HG02571 (cell line): ENCODE data around the gene ATL3.
"Not testable (repeated sequence)": the region's sequence is repeated elsewhere in the genome, so short reads cannot be mapped to it uniquely, and the experiment has no call there.

ENCODE experiments used
- ATAC-seq: cut with Tn5 transposase; IDR thresholded peaks from one replicate; pipeline ENCODE4 v1.9.1; 2021; ENCODE audit warnings: mild to moderate bottlenecking, moderate library complexity; ENCODE audit not compliant: unreplicated experiment

ATL3 gene

DNA sequence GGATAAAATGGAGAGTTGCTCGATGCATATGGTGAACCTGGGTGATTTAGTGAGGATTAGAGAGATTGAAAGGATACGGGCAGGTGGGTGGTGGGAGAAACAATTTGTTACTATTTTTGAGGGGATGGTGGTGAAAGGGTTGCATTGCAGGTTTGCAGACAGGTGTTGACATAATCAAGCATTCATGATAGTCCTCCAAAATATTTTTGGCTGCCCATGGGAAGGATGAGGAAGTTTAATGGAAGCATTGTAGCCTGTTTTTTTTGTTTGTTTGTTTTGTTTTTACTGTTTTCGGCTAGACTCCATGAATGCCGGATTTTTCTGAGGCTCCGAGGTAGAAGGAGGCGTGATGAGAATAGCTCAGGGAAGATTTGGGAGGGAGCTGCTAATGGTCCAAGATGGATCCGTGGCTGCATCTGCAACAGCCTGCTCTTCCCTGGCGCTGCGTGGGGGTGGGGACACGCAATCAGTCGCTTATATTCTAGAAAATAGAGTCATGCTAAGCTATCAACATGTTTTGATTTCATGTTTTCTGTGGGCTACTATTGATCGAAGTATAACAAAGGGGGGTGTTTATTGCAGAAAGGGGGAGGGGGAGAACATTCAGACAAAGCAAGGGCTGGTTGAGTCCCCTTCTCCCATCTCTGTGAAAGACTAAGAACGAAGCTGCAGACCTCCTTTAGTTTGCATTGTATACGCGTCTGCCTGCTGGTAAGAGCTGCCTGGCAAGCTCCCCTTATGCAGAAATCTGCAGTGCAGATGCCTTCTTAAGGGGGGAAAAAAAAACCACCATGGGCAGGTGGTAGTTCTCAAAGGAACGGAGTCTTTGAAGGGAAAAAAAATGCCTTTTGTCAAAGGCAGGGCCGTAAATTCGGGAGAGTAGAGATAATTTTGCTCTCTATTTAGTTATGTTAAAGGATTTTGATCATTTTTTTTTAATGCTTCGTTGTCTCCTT, 11.2 kb upstream of the ATL3 start:
- no peak for ATAC-seq

DNA sequence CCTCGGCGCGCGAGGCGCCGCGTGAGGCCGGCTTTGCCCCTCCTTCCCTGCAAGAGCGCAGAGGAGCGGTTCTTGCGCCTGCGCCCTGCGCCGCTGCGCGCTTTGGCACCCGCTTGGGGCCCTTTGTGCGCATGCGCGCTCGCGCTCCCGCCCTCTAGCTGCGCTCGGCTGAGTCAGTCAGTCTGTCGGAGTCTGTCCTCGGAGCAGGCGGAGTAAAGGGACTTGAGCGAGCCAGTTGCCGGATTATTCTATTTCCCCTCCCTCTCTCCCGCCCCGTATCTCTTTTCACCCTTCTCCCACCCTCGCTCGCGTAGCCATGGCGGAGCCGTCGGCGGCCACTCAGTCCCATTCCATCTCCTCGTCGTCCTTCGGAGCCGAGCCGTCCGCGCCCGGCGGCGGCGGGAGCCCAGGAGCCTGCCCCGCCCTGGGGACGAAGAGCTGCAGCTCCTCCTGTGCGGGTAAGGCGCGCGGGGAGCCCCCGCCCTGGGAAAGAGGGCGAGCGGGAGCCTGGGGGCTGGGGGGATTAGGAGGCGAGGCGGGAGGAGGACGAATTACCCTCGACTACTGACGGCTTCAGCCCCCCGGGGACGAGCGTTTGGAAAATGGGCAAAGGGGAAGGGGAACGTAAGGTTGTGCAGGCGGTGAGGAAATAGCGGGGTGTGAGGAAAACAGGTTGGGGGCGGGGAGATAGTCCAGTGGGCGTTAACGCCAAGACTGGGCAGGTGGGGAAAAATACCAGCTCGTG, 10.3 kb upstream of the ATL3 start, which contains the start of gene RTN3:
RTN3 (plus strand) TSS at position 180 of the 745 bp plus-strand sequence; CDS start at position 317, 137 bp downstream.
- peak; percentile 84 for ATAC-seq

DNA sequence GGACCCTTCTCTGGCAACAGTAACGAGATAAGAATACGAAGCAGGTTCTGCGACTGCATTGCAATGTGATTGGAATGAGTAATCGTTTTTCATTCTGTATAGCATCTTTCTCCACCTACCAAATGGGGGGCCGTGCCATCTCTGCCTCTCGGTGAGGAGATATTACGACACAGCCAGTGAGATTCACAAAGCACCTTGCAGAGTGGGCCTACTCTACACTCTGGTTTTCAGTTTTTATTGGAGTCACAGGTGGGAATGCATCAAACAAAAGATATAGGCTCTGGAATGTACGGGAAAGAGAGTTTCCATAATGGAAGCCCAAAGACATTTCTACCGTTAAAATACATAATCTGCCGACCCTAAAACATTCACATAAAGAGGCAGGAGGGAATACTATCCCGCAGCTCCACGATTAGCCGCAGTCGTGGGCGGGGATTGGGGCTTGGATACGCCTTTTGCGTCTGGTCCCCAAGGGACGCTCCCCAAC, 9.7 kb upstream of the ATL3 start:
- ATAC-seq, result no peak

DNA sequence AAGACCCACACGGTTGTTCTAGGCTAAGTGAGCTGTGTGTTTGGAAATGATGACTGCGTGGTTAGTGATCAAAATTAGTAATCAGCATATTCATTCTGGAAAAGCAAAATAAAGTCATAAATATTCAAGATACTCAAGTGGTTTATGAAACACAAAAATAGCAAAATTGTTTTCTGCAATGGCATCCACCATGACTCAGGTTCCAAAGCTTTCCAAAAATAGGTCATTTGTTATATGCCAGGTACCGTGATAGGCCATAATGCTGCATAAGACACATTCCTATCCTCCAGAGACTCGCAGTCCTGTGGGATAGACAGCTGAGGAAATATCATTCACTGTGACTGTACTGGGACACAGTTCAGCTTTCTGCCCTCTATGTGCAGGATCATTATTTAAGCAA, 2.4 kb upstream of the ATL3 start:
- no peak for ATAC-seq

DNA sequence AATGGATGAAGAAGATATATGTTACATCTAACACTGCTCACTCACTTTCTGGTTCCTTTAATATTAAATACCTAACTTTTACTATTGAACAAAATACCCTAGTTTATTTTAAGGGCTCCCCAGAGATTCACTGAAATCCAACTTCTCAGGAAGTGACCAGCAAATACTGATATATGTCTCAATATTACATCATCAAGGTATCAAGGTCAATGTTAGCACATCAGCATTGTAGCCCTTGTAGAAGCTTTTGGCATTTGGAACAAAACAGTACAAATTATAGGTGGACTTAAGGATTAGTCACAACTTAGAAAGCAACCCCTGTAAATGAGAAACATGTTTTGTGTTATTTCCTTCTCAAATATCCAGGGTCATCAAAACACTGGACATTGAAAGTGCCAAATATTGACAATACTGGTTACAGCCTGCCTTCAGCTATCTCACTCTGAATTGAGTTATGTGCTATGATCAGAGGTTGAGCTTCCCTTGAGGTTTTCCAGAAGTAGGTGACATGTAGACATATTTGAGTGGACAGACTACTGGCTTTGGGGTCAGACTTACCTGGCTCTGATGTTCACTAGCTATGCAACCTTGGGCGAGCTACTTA, 1.9 kb upstream of the ATL3 start:
- no peak for ATAC-seq

DNA sequence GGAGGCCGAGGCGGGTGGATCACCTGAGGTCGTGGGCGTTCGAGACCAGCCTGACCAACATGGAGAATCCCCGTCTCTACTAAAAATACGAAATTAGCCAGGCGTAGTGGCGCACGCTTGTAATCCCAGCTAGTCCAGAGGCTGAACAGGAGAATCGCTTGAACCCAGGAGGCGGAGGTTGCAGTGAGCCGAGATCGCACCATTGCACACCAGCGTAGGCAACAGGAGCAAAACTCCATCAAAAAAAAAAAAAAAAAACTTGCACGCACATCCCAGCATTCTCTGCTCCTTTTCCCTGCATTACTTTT, 934 bp upstream of the ATL3 start:
- ATAC-seq, result no peak

DNA sequence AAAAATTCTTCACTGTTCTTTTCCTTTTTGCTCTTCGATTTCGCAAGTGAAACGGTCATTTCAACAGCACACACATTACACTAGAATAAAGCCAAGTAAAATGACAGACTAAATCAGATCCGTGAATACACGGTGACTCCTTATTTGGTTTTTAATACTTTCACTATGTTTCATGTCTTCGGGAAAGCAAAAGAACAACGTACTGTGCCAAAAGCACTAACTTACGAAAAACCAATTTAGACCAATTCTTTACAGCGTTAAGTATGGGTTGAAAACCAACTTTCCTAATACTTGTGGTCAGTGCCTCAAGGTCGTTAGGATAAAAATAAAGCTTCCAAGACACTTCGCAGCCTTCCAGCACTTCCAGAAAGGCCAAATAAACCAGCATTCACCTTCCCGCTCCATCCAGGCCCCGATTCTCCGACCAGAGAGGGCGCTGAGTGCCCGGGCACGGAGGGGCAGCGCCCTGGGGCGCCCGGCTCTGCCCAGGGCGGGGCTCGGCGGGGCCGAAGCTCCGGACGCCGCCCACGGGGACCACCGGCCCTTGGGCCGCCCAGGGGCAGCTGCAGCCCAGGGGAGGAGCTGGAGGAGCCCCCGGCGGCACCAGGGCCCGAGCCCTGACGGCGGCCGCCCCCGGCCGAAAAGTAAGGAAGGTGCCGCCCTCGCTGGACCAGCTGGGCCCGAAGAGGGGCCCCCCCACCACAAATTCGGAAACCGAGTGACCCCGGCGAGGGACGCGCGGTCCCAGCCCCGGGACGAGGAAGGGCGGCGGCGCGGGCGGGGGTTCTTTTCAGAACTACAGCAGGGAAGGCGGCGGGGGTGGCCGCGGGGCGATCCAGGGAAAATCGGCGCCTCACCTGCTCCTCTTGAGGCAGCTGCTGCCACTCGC, 499 bp downstream of the ATL3 start:
- peak; percentile 40 for ATAC-seq

DNA sequence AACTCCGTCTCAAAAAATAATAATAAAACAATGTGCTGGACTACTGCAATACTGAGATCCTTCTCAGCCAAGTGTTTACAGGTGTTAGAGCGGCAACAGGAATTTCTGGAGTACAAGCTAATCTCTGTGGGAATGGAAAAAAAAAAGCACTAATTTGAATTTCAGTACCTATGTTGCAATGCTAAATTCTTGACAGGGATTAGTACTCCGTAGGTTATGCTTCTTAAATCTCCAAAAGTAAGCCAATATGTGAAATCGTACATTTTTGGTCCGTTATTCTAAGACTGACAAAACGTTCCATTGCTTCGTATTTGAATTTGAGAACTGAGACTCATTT, 1.1 kb downstream of the ATL3 start:
- no peak for ATAC-seq

DNA sequence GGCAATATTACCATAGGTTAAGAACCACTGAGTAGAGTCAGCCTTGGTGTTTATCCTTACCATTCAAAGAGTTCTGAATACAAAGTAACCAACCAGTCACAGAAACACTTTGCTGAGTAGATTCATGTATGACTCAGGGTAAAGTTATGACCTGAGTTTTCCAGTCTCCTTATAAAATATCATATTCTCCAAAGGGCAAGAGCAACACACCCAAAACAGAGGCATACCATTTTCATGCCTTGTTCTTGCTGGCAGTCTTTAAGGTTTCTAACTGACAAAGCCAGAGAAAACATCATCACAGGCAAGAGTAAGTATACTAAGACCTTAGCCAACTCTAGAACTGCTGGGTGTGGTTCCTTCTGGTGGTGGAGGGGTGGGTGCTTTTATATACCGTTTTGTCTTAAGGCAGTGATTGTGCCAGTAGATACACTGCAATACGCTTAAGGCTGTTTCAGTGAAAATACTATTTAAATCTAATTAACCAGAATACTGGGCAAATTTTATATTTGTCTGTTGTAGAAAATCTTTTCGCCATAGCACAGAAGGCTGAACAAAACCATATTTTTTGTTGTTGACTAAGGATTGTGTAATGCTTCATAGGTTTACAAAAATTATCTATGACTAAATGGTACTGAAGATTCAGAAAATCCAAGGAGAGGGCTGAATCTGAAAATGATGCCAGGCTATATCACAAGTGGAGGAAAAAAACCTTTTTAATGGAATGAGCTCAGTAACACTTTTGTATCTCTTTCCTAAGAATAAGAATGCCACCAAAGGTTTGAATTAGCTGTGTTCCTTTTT, 3.0 kb downstream of the ATL3 start:
- ATAC-seq, result no peak

DNA sequence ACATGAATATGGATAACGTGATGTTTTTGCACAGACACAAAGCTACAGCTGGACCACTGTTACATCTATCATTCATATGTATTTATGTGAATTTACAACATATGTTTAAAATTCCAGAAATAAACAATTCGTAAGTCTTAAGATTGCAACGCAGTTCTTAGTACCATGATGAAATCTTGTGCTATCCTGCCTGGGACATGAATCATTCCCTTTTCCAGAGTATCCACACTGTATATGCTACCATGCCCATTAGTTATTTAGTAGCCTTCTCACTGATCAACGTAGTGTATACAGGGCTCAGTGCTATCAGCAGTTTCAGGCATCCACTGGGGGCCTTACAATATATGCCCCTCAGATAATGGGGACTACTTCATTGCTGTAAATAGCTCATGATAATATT, 4.3 kb downstream of the ATL3 start:
- no peak for ATAC-seq

DNA sequence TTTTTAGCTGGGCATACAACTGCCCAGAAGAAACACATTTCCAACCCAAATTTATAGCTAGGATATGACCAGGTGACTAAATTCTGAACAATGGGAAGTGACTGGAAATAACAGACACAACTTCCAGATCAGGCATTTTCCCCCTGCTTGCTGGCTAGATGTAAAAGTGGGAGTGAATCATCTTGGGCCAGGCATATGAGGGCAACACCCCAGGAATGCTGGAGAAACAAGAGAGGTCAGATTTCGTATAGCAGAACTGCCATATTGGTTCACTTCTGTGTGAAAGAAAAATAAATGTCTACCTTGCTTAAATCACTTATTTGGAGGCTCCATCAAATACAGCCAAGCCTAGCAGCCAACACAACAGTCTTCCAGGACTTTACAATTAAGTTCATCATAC, 7.4 kb downstream of the ATL3 start:
- ATAC-seq, result no peak

DNA sequence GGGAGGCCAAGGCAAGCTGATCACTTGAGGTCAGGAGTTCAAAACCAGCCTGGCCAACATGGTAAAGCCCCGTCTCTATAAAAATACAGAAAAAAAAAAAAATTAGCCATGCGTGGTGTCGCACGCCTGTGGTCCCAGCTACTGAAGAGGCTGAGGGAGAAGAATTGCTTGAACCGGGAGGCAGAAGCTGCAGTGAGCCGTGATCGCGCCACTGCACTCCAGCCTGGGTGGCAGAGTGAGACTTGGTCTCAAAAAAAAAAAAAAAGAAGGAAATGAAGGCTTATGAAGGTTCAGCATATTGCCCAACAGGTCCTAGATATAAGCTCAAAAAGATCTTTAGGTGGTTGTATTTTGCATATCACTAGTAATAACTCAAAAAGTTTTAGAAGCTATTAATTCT, 10.2 kb downstream of the ATL3 start:
- no peak for ATAC-seq

DNA sequence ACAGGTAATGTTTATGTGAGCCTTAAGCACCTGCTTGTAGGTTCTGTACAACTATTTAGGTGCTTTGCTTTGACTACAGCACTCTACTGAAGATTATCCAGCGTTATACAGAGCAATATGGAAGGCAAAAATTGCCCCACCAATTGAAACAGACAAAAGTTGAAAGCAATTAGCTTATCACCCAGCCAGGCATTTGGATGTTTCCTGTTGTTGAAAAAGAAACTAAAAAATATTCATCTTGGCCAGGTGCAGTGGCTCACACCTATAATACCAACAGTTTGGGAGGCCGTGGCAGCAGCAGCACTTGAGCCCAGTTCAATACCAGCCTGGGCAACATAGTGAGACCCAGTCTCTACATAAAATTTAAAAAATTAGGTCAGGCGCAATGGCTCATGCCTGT, 18.5 kb downstream of the ATL3 start:
- no peak for ATAC-seq

DNA sequence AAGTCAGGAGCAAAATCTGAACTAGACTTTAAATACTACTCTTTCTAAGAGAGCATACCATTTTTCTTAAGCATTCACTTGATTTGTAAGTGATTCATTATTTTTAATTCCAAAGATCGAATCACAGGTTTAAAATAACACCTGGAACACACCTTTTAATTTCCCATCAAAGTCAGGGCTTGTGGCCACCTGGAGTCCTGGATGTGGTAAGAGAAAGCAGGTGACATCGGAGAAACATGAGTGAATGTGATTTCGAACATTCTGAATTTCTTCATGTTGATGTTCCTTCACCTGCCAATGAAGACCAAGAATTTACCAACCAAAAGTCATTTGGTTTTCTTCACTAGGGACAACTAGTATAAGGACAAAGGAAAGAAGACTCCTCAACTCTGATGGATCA, 28.0 kb downstream of the ATL3 start:
- ATAC-seq, result no peak

DNA sequence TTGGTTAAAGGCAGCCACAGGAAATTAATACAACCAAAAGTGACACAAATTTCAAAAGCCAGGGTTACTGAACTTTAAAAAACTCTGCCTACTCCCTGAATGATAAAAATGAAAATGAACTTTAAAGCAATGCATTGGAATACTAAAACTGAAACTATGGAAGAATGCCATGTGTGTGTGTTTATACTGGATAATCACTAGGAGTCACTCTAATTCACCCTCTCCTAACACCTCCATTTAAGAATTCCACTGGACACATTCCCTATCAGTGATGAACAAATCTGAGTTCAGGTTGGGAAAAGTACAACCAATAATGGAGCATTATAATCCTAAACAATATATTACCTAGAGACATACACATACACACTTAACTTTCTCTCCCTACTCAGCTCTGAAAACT, 29.4 kb downstream of the ATL3 start:
- ATAC-seq, result no peak

DNA sequence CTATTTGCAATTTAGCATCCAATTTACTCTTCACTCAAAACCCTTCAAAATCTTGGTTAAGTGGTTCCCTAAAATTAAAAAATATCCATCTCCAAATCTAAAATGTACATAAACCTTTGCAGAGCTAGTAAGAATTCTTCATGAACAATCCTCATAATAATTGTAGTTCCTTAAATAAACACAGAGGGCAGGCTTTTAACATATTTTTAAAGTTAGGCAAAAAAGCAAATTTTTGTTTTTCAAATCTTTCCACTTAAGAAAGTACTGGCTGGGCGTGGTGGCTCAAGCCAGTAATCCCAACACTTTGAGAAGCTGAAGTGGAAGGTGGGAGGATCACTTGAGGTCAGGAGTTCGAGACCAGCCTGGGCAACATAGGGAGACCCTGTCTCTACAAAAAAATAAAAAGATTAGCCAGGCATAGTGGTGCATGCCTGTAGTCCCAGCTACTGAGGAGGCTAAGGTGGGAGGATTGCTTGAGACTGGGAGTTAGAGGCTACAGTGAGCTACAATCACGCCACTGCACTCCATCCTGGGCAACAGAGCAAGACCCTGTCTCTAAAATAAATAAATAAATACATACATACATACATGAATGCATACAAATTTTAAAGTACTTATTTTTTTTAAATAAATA, 31.9 kb downstream of the ATL3 start:
- no peak for ATAC-seq

DNA sequence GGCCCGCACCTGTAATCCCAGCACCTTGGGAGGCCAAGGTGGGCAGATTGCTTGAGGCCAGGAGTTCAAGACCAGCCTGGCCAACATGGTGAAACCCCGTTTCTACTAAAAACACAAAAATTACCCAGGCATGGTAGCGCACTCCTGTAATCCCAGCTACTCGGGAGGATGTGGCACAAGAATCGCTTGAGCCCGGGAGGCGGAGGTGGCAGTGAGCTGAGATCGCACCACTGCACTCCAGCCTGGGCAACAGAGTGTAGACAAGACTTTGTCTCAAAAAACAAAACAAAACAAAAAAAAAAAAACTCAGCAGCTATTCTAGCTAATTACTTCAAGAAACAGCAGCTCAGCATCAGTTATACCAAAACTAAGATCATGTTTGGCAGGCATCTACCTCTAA, 32.7 kb downstream of the ATL3 start:
- not testable (repeated sequence) for ATAC-seq

DNA sequence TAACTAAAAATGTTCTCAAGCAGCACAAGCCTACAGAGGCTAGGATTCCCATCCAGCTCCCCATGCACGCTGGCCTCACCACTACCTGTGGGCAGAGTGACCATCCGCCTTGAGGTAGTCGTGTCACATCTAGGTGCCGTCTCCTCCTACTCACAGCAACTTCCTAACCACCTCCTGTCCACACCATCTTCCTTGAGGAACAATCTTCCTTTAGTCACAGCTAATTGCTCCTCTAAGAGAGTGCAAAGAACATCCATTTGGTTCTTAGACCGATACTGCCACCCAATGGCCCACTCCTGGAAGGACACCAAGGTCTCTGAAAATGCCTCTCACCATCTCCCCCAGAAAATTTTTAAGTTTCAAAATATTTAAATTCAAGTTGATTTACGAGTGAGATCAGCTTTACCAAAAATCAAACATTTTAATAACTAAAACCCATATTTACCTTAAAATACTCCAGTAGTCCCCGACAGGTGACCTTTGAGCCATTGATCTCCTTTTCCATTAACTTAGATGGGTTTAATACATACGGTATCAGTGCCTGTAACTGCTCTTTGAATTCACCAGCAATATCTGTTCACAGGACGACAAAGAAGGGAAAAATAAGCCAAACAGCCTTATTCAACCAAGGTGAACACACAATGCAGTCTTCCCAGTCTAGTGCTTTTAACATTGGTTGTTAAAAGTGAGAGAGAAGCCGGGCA, 35.3 kb downstream of the ATL3 start:
- no peak for ATAC-seq

DNA sequence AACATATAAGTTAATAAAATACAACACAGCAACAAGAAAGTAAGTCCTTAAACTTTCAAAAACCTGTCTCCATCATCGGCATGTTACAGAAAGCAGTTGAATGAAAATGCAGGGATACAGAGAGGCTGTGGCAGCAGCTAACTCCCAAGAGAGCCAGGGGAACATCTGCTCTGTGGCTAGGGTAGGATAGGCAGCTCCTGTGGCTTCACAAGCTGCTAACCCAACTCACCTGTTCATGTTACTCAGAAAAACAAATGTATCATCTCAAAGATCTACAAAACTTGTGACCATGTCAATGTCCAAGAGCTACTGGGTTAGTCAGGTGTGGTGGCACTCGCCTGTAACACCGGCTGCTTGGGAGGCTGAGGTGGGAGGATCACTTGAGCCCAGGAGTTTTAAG, 41.8 kb downstream of the ATL3 start:
- no peak for ATAC-seq
